Natural killer cell (primary cell): ENCODE measurements around the gene SSBP2. TPM values are rescaled to one million over a fixed set of nuclear protein-coding genes. Genes with fewer than 3 reads are reported as not detected.
"Not testable (repeated sequence)": the region's sequence is repeated elsewhere in the genome, so short reads cannot be mapped to it uniquely, and the experiment has no call there.

Experiments used
- ATAC-seq, 3 donors: fragments of 150-1000 bp in 2 of 3; fragments of 200-7000 bp in 1 of 3; cut with Tn5 transposase; 1 replicate in 1 of 3; 2 replicates in 2 of 3; pipeline ENCODE4 v1.10.0; 2021; ENCODE audit warnings: mild to moderate bottlenecking in 2 of 3, moderate library complexity in 2 of 3
- DNase-seq, 2 donors: peaks; one replicate each; pipeline versions ENCODE4 v3.0.0 to v3.0.0-alpha.2; 2013 to 2021; ENCODE audit warnings: mixed read lengths in 1 of 2
- H3K27ac ChIP-seq: one replicate; pipeline ENCODE4 v1.5.1; 2013; ENCODE audit warnings: mild to moderate bottlenecking, low read length
- H3K27me3 ChIP-seq: one replicate; pipeline ENCODE4 v1.6.1; 2013; ENCODE audit warnings: low read length; ENCODE audit not compliant: control insufficient read depth, insufficient read depth
- H3K36me3 ChIP-seq: one replicate; pipeline ENCODE4 v1.6.1; 2013; ENCODE audit warnings: low read length; ENCODE audit not compliant: control insufficient read depth, insufficient read depth
- H3K4me1 ChIP-seq: one replicate; pipeline ENCODE4 v1.6.1; 2013; ENCODE audit warnings: low read length; ENCODE audit not compliant: control insufficient read depth, insufficient read depth
- H3K4me3 ChIP-seq: one replicate; pipeline ENCODE4 v1.5.1; 2013; ENCODE audit warnings: low read length
- H3K9me3 ChIP-seq: one replicate; pipeline ENCODE4 v1.6.1; 2013; ENCODE audit warnings: low read length; ENCODE audit not compliant: control insufficient read depth, insufficient read depth
- H3K27ac Mint-ChIP-seq, 2 donors: one replicate each; pipeline ENCODE4 v1.8.0; 2022; ENCODE audit warnings: mild to moderate bottlenecking in 2 of 2, mixed read lengths in 2 of 2, moderate library complexity in 1 of 2
- H3K27me3 Mint-ChIP-seq, 2 donors: one replicate each; pipeline ENCODE4 v1.8.0; 2022; ENCODE audit warnings: low read depth in 2 of 2, mixed read lengths in 2 of 2
- H3K36me3 Mint-ChIP-seq: one replicate; pipeline ENCODE4 v1.8.0; 2022; ENCODE audit warnings: mixed read lengths
- H3K4me1 Mint-ChIP-seq, 2 donors: one replicate each; pipeline ENCODE4 v1.8.0; 2022; ENCODE audit warnings: mixed read lengths in 2 of 2
- H3K4me3 Mint-ChIP-seq: one replicate; pipeline ENCODE4 v1.8.0; 2022; ENCODE audit warnings: mild to moderate bottlenecking, moderate library complexity, mixed read lengths
- H3K9me3 Mint-ChIP-seq, 2 donors: one replicate each; pipeline ENCODE4 v1.8.0; 2022; ENCODE audit warnings: mixed read lengths in 2 of 2
- WGBS: methylation state at CpG from one replicate; pipeline ENCODE4 v1.1.7; 2013; ENCODE audit warnings: missing lambda C conversion rate; ENCODE audit not compliant: insufficient coverage; 5-methylcytosine and 5-hydroxymethylcytosine counted together
- intact Hi-C: fragments of 100-400 bp; cut with micrococcal nuclease; formaldehyde crosslinking; loops from one replicate; pipeline ENCODE4 v1.14.2; 2022
- total RNA-seq, 4 donors: library from RNA; stranded (reverse); fragments of 120-200 nt in 1 of 4; gene quantifications; one replicate each; pipeline versions ENCODE4 v1.2.3 to v1.2.4, GENCODE V29; 2013 to 2022
- TF ChIP-seq, protein P1 (sequence below): fragments of 200-600 bp; IDR thresholded peaks from one replicate; pipeline ENCODE4 v1.8.0; 2022; ENCODE audit warnings: antibody characterized with exemption

The SSBP2 gene
- total RNA-seq, 3 donors from 2014 or later (not counting 1 experiment from before 2014, with no cell fraction given): 13.1 to 17.3 (median 14.8) TPM

DNA sequence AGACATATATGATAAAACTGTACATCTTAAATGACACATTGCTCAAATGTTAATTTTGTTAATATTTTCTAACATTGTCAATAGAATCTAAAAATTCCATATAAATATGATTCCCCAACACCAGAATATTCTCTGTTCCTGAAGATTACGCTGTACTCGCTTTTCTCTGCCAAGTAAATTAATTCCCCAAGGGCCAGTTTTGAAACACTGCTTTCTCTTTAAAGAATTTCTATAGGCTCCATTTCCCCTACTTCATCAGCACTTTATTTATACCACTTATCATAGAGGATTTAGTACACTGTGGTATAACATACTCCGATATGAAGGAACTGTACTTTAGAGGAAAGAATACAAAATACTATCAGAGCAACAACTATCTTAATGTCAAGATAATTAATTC, 255.6 kb downstream of the SSBP2 start:
- Histone ChIP-seq H3K36me3 (no peaks in the 10 kb centered on the region), H3K27me3 (no peaks in the 10 kb centered on the region), H3K4me1 (no peaks in the 10 kb centered on the region), H3K27ac (no peak overlapping the region), H3K9me3 (no peaks in the 10 kb centered on the region), H3K4me3 (no peak overlapping the region)
- DNase-seq (no peak), ATAC-seq (no peak)
- Mint-ChIP-seq H3K27ac (no peak overlapping the region), H3K9me3 (no peaks in the 10 kb centered on the region), H3K4me1 (no peaks in the 10 kb centered on the region), H3K36me3 (no peaks in the 10 kb centered on the region), H3K27me3 (no peaks in the 10 kb centered on the region), H3K4me3 (no peak overlapping the region)
- intact Hi-C loops: no loop called here
- TF ChIP-seq, protein P1, sequence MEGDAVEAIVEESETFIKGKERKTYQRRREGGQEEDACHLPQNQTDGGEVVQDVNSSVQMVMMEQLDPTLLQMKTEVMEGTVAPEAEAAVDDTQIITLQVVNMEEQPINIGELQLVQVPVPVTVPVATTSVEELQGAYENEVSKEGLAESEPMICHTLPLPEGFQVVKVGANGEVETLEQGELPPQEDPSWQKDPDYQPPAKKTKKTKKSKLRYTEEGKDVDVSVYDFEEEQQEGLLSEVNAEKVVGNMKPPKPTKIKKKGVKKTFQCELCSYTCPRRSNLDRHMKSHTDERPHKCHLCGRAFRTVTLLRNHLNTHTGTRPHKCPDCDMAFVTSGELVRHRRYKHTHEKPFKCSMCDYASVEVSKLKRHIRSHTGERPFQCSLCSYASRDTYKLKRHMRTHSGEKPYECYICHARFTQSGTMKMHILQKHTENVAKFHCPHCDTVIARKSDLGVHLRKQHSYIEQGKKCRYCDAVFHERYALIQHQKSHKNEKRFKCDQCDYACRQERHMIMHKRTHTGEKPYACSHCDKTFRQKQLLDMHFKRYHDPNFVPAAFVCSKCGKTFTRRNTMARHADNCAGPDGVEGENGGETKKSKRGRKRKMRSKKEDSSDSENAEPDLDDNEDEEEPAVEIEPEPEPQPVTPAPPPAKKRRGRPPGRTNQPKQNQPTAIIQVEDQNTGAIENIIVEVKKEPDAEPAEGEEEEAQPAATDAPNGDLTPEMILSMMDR: no peak
- WGBS: 100% methylated on average over 2 of the region's 3 CpGs

DNA sequence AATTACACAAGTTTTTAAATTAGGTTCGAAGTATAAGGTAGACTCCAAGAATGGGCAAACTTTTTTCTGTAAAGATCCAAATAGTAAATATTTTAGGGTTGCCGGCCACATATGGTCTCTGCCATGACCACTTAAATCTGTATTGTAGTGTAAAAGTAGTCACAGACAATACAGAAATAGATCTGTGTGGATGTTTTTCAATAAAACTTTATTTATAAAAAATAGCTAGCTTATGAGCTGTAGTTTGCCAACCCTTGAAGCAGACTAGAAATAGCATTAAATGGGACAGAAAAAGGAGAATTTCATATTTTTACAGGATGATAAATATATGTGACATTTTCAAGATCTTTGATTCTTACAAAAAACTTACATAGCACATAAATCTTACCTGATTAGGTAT, 262.0 kb downstream of the SSBP2 start:
- Mint-ChIP-seq H3K4me1 (no peaks in the 10 kb centered on the region), H3K4me3 (no peak overlapping the region)
- H3K4me3 ChIP-seq: no peak overlapping the region

DNA sequence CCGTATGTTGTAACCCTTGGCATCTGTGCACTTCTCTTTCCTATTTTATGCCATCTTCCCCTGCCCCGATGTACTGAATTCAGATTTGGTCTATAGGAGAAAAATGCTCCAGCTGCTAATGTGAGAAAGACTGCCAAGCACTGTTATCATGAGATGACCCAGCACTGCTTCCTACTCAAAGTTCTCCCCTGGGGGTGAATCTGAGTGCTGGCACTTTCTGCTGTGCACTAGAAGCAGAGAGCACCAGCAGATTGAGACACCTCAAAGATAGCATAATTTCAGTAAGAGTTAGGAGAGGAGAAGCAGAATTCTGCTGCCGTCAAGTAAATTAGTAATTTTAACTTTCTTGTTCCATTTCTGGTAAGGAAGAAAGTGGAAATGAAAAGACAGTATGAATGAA, 264.2 kb downstream of the SSBP2 start:
- Mint-ChIP-seq H3K36me3 (no peaks in the 10 kb centered on the region), H3K9me3 (no peaks in the 10 kb centered on the region), H3K4me3 (no peak overlapping the region), H3K27me3 (no peaks in the 10 kb centered on the region), H3K27ac (no peak overlapping the region), H3K4me1 (no peaks in the 10 kb centered on the region)
- DNase-seq (no peak), ATAC-seq (no peak)
- Histone ChIP-seq H3K9me3 (no peaks in the 10 kb centered on the region), H3K4me1 (no peaks in the 10 kb centered on the region), H3K4me3 (no peak overlapping the region), H3K36me3 (no peaks in the 10 kb centered on the region), H3K27me3 (no peaks in the 10 kb centered on the region), H3K27ac (no peak overlapping the region)
- intact Hi-C loops: no loop called here
- 100% methylated on average over 1 of the region's 3 CpGs for WGBS
- TF ChIP-seq, protein P1: no peak

More for the DNA sequence above, 262.0 kb downstream of the SSBP2 start:
- Mint-ChIP-seq H3K27me3 (no peaks in the 10 kb centered on the region), H3K9me3 (no peaks in the 10 kb centered on the region), H3K36me3 (no peaks in the 10 kb centered on the region), H3K27ac (no peak overlapping the region)
- WGBS: 100% methylated on average over 1 of the region's 2 CpGs
- intact Hi-C loops: no loop called here
- H3K4me1 ChIP-seq: no peaks in the 10 kb centered on the region
- TF ChIP-seq, protein P1: no peak
- DNase-seq: no peak
- H3K36me3 ChIP-seq: no peaks in the 10 kb centered on the region
- no peak overlapping the region for H3K27ac ChIP-seq
- no peaks in the 10 kb centered on the region for H3K27me3 ChIP-seq
- no peak for ATAC-seq
- no peaks in the 10 kb centered on the region for H3K9me3 ChIP-seq

DNA sequence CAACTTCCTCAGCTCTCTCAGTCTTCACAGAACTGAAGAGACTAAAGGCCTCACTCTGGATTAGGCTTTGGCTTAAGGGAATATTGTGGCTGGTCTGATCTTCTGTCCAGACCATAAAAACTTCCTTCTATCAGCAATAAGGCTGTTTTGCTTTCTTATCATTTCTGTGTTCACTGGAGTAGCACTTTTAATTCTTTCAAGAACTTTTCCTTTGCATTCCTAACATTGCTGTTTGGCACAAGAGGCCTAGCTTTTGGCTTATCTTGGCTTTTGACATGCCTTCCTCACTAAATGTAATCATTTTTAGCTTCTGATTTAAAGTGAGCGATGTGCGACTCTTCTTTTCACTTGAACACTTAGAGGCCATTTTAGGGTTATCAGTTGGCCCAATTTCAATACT, 268.3 kb downstream of the SSBP2 start:
- DNase-seq (no peak), ATAC-seq (no peak)
- Mint-ChIP-seq H3K9me3 (no peaks in the 10 kb centered on the region), H3K27ac (no peak overlapping the region), H3K36me3 (no peaks in the 10 kb centered on the region), H3K27me3 (no peaks in the 10 kb centered on the region), H3K4me3 (no peak overlapping the region), H3K4me1 (no peaks in the 10 kb centered on the region)
- TF ChIP-seq, protein P1: no peak
- H3K27ac ChIP-seq: no peak overlapping the region
- intact Hi-C loops: no loop called here
- H3K36me3 ChIP-seq: no peaks in the 10 kb centered on the region
- H3K4me1 ChIP-seq: no peaks in the 10 kb centered on the region
- no peak overlapping the region for H3K4me3 ChIP-seq
- H3K9me3 ChIP-seq: no peaks in the 10 kb centered on the region
- WGBS: 100% methylated on average over 2 of the region's 2 CpGs
- no peaks in the 10 kb centered on the region for H3K27me3 ChIP-seq

DNA sequence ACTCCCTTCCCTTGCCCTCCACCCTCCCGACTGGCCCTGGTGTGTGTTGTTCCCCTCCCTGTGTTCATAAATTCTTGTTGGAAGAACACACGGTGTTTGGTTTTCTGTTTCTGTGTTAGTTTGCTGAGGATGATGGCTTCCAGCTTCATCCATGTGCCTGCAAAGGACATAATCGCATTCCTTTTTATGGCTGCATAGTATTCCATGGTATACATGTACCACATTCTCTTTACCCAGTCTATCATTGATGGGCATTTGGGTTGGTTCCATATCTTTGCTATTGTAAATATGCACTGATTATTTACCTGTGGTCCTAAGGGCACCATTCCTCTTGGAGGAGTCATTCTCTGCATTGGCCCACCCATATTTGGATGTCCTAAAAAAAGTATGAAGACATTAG, 277.5 kb downstream of the SSBP2 start:
- H3K4me1 ChIP-seq, H3K4me3 Mint-ChIP-seq, H3K4me3 ChIP-seq, intact Hi-C loops, ATAC-seq, H3K9me3 ChIP-seq, H3K9me3 Mint-ChIP-seq, H3K27me3 Mint-ChIP-seq, H3K27ac Mint-ChIP-seq, H3K4me1 Mint-ChIP-seq, H3K27ac ChIP-seq, H3K27me3 ChIP-seq, H3K36me3 Mint-ChIP-seq, DNase-seq: not testable (repeated sequence)
- WGBS: 96% methylated on average over 3 of the region's 3 CpGs
- peaks cover 12% of the 10 kb centered on the region for H3K36me3 ChIP-seq
